IMR-90 (cell line): Measurements from ENCODE around the gene LAMA4. TPM values are rescaled to one million over a fixed set of nuclear protein-coding genes. Genes with fewer than 3 reads are reported as not detected.

Experiments used
- ATAC-seq: fragments of 200-7000 bp; cut with Tn5 transposase; 2 replicates; pipeline ENCODE4 v1.9.1; 2020; ENCODE audit warnings: low read depth, mild to moderate bottlenecking, moderate library complexity
- BruUV-seq: library from RNA; stranded (reverse); fragments of 400-500 nt; replicated peaks from 2 replicates; lab custom pipeline; 2021; lab: Mats Ljungman, UMichigan
- CTCF ChIA-PET: fragments of 300-600 bp; formaldehyde crosslinking; extraction: SDS; loops from one replicate; lab custom pipeline; 2021; ENCODE audit warnings: antibody characterized with exemption; lab: Yijun Ruan, JAX
- POLR2A ChIA-PET: fragments of 300-600 bp; sonication (Branson Sonifier 250); formaldehyde crosslinking; loops from one replicate; lab custom pipeline; 2022; ENCODE audit warnings: antibody characterized with exemption; ENCODE audit not compliant: unreplicated experiment; lab: Charles Lee
- DNase-seq: peaks from one replicate; pipeline ENCODE4 v3.0.0; 2013
- H2AFZ ChIP-seq: replicated peaks from 2 replicates; pipeline ENCODE3; 2013; ENCODE audit warnings: low read length, mild to moderate bottlenecking; ENCODE audit not compliant: poor library complexity
- H2AK5ac ChIP-seq: 2 replicates; pipeline ENCODE4 v1.6.1; 2013; ENCODE audit warnings: low read depth, low read length, inconsistent platforms
- H2AK9ac ChIP-seq: replicated peaks from 2 replicates; pipeline ENCODE3; 2013; ENCODE audit warnings: mild to moderate bottlenecking, low read depth, low read length, moderate library complexity; ENCODE audit not compliant: poor library complexity
- H2BK120ac ChIP-seq: 2 replicates; pipeline ENCODE4 v1.6.1; 2013; ENCODE audit warnings: low read depth, low read length, inconsistent platforms
- H2BK15ac ChIP-seq: 3 replicates; pipeline ENCODE4 v1.6.1; 2013; ENCODE audit warnings: low read depth, low read length, inconsistent platforms
- H2BK20ac ChIP-seq: 2 replicates; pipeline ENCODE4 v1.6.1; 2013; ENCODE audit warnings: low read depth, mild to moderate bottlenecking, inconsistent platforms, low read length, moderate library complexity
- H2BK5ac ChIP-seq: 2 replicates; pipeline ENCODE4 v1.6.1; 2013; ENCODE audit warnings: mild to moderate bottlenecking, low read depth, low read length, inconsistent platforms; ENCODE audit not compliant: poor library complexity, severe bottlenecking
- H3K14ac ChIP-seq: replicated peaks from 2 replicates; pipeline ENCODE4 v1.6.1; 2013; ENCODE audit warnings: low read depth, low read length, inconsistent platforms
- H3K18ac ChIP-seq: 2 replicates; pipeline ENCODE4 v1.6.1; 2013; ENCODE audit warnings: low read depth, low read length, control low read depth
- H3K23ac ChIP-seq: 2 replicates; pipeline ENCODE4 v1.6.1; 2013; ENCODE audit warnings: low read depth, low read length, inconsistent platforms
- H3K27ac ChIP-seq: 2 replicates; pipeline ENCODE4 v1.5.1; 2013; ENCODE audit warnings: mild to moderate bottlenecking, control low read depth, low read length; ENCODE audit not compliant: insufficient read depth
- H3K27me3 ChIP-seq: 2 replicates; pipeline ENCODE4 v1.6.1; 2013; ENCODE audit warnings: low read length; ENCODE audit not compliant: control insufficient read depth, insufficient read depth
- H3K36me3 ChIP-seq: 2 replicates; pipeline ENCODE4 v1.6.1; 2013; ENCODE audit warnings: low read length, mixed read lengths; ENCODE audit not compliant: control insufficient read depth, insufficient read depth
- H3K4ac ChIP-seq: 2 replicates; pipeline ENCODE4 v1.6.1; 2013; ENCODE audit warnings: low read depth, low read length, inconsistent platforms
- H3K4me1 ChIP-seq: 2 replicates; pipeline ENCODE4 v1.6.1; 2013; ENCODE audit warnings: low read length, mixed read lengths; ENCODE audit not compliant: control insufficient read depth, insufficient read depth
- H3K4me2 ChIP-seq: 2 replicates; pipeline ENCODE4 v1.6.1; 2013; ENCODE audit warnings: low read depth, mild to moderate bottlenecking, control low read depth, low read length, moderate library complexity
- H3K4me3 ChIP-seq: 2 replicates; pipeline ENCODE4 v1.5.1; 2013; ENCODE audit warnings: low read depth, mild to moderate bottlenecking, control low read depth, low read length, moderate library complexity; ENCODE audit not compliant: insufficient read depth
- H3K56ac ChIP-seq: 2 replicates; pipeline ENCODE4 v1.6.1; 2013; ENCODE audit warnings: low read length, inconsistent platforms; ENCODE audit not compliant: insufficient read depth; ENCODE audit errors: extremely low read depth
- H3K79me1 ChIP-seq, 2 experiments: 2 replicates each; pipeline ENCODE4 v1.6.1; 2013; ENCODE audit warnings: low read length in 2 of 2, inconsistent platforms in 1 of 2, low read depth in 1 of 2
- H3K9ac ChIP-seq: 2 replicates; pipeline ENCODE4 v1.6.1; 2013; ENCODE audit warnings: low read depth, low read length, control low read depth
- H3K9me1 ChIP-seq: 2 replicates; pipeline ENCODE4 v1.6.1; 2013; ENCODE audit warnings: low read length, inconsistent platforms; ENCODE audit not compliant: insufficient read depth
- H3K9me3 ChIP-seq: 2 replicates; pipeline ENCODE4 v1.6.1; 2013; ENCODE audit warnings: low read length; ENCODE audit not compliant: control insufficient read depth, insufficient read depth
- H4K20me1 ChIP-seq: 2 replicates; pipeline ENCODE4 v1.6.1; 2013; ENCODE audit warnings: low read length, inconsistent platforms; ENCODE audit not compliant: insufficient read depth
- H4K5ac ChIP-seq: 2 replicates; pipeline ENCODE4 v1.6.1; 2013; ENCODE audit warnings: mild to moderate bottlenecking, low read depth, low read length, control low read depth
- H4K8ac ChIP-seq, 2 experiments: 2 replicates each; pipeline ENCODE4 v1.6.1; 2013; ENCODE audit warnings: low read depth in 2 of 2, low read length in 2 of 2, control low read depth in 1 of 2, inconsistent platforms in 1 of 2
- H4K91ac ChIP-seq: 2 replicates; pipeline ENCODE4 v1.6.1; 2013; ENCODE audit warnings: low read depth, low read length, inconsistent platforms; ENCODE audit not compliant: insufficient read depth
- BHLHE40 ChIP-seq: fragments of 150-350 bp; IDR thresholded peaks from 2 replicates; pipeline ENCODE4 v1.6.1; 2016; ENCODE audit warnings: mild to moderate bottlenecking, low read depth, low read length
- CEBPB ChIP-seq: IDR thresholded peaks from 2 replicates; pipeline ENCODE4 v1.6.1; 2012; ENCODE audit warnings: low read depth, low read length, improper control_type of control experiment
- CHD1 ChIP-seq: IDR thresholded peaks from 2 replicates; pipeline ENCODE4 v1.6.1; 2012; ENCODE audit warnings: low read depth, low read length, improper control_type of control experiment
- CTCF ChIP-seq: conservative IDR thresholded peaks from 2 replicates; pipeline ENCODE4 v1.5.1; 2012; ENCODE audit warnings: mild to moderate bottlenecking, low read depth, low read length, improper control_type of control experiment
- ELK1 ChIP-seq: fragments of 150-350 bp; IDR thresholded peaks from 2 replicates; pipeline ENCODE4 v1.6.1; 2016; ENCODE audit warnings: low read depth, mild to moderate bottlenecking, low read length, moderate library complexity, borderline replicate concordance
- FOS ChIP-seq: fragments of 150-350 bp; IDR thresholded peaks from 2 replicates; pipeline ENCODE4 v1.6.1; 2016; ENCODE audit warnings: low read depth, low read length
- MAFK ChIP-seq: IDR thresholded peaks from 2 replicates; pipeline ENCODE4 v1.6.1; 2012; ENCODE audit warnings: low read depth, low read length, improper control_type of control experiment
- MAZ ChIP-seq: IDR thresholded peaks from 2 replicates; pipeline ENCODE4 v1.6.1; 2012; ENCODE audit warnings: low read depth, mild to moderate bottlenecking, low read length, improper control_type of control experiment, moderate library complexity, borderline replicate concordance
- MXI1 ChIP-seq: IDR thresholded peaks from 2 replicates; pipeline ENCODE4 v1.6.1; 2012; ENCODE audit warnings: low read depth, mild to moderate bottlenecking, low read length, moderate library complexity, borderline replicate concordance
- NFE2L2 ChIP-seq: fragments of 150-350 bp; IDR thresholded peaks from 2 replicates; pipeline ENCODE4 v1.6.1; 2016; ENCODE audit warnings: low read depth, mild to moderate bottlenecking, low read length
- POLR2A ChIP-seq: IDR thresholded peaks from 2 replicates; pipeline ENCODE4 v1.6.1; 2012; ENCODE audit warnings: mild to moderate bottlenecking, low read depth, low read length
- RAD21 ChIP-seq: IDR thresholded peaks from 2 replicates; pipeline ENCODE4 v1.6.1; 2012; ENCODE audit warnings: low read length, improper control_type of control experiment
- RCOR1 ChIP-seq: IDR thresholded peaks from 2 replicates; pipeline ENCODE4 v1.6.1; 2012; ENCODE audit warnings: mild to moderate bottlenecking, low read length, improper control_type of control experiment; ENCODE audit not compliant: insufficient replicate concordance
- RFX5 ChIP-seq: IDR thresholded peaks from 2 replicates; pipeline ENCODE4 v1.8.0; 2012; ENCODE audit warnings: low read depth, mild to moderate bottlenecking, low read length, moderate library complexity
- SMC3 ChIP-seq: fragments of 150-350 bp; IDR thresholded peaks from 2 replicates; pipeline ENCODE4 v1.6.1; 2016; ENCODE audit warnings: low read depth, mild to moderate bottlenecking, antibody characterized with exemption, low read length, moderate library complexity
- WGBS, 2 experiments: methylation state at CpG; one replicate each; pipeline versions ENCODE4 v1.1.5 to v1.1.7; 2013; ENCODE audit warnings: missing lambda C conversion rate in 2 of 2; ENCODE audit not compliant: insufficient read length in 1 of 2; ENCODE audit errors: extremely low coverage in 2 of 2; 5-methylcytosine and 5-hydroxymethylcytosine counted together
- dilution Hi-C: fragments of 300-500 bp; cut with HindIII; formaldehyde crosslinking; loops from one replicate; pipeline ENCODE4 v1.14.3; 2018; ENCODE audit warnings: low sequenced_read_pairs; ENCODE audit not compliant: unreplicated experiment
- in situ Hi-C: fragments of 300-500 bp; cut with MboI; formaldehyde crosslinking; loops from 3 replicates; pipeline ENCODE4 v1.14.3; 2019; ENCODE audit warnings: low sequenced_read_pairs, inconsistent platforms, mixed read lengths
- intact Hi-C: fragments of 100-400 bp; cut with micrococcal nuclease; formaldehyde crosslinking; loops from 2 replicates; pipeline ENCODE4 v1.10.0; 2022
- polyA plus RNA-seq, 3 experiments: library from polyadenylated mRNA; depleted of rRNA; stranded (reverse); fragments of >200 nt; gene quantifications; 2 replicates each; pipeline ENCODE4 v1.2.3, GENCODE V29; 2012; ENCODE audit warnings: low replicate concordance in 1 of 3
- total RNA-seq: library from RNA; depleted of rRNA; stranded (reverse); fragments of >200 nt; gene quantifications from 2 replicates; pipeline ENCODE4 v1.2.3, GENCODE V29; 2012
- TF ChIP-seq, protein P1 (sequence below): fragments of 150-350 bp; IDR thresholded peaks from 2 replicates; pipeline ENCODE4 v1.6.1; 2017; ENCODE audit warnings: mild to moderate bottlenecking, antibody characterized with exemption, low read length, low read depth

The LAMA4 gene
- total and polyA plus RNA-seq, 2 of the 4 experiments (the other 2 are of a cell fraction) = 33.9 to 35.8 TPM

GRCh38 chr6:112197636-112198035, 56.7 kb downstream of the LAMA4 start:
- Histone ChIP-seq H4K5ac (no peak overlapping the region), H4K91ac (no peak overlapping the region), H2BK15ac (no peak overlapping the region), H4K8ac (no peak overlapping the region), H2AFZ (no peak overlapping the region), H3K4me2 (no peak overlapping the region), H3K18ac (no peak overlapping the region), H2BK20ac (no peak overlapping the region), H3K36me3 (peaks cover 32% of the 10 kb centered on the region), H3K4me1 (peaks cover under 1% of the 10 kb centered on the region), H3K79me1 (no peaks in the 10 kb centered on the region), H4K20me1 (no peaks in the 10 kb centered on the region), H3K4ac (no peak overlapping the region), H3K9ac (no peak overlapping the region), H2BK5ac (no peak overlapping the region), H3K56ac (no peak overlapping the region), H3K14ac (no peak overlapping the region), H3K27ac (no peak overlapping the region), H3K9me3 (no peaks in the 10 kb centered on the region), H3K27me3 (no peaks in the 10 kb centered on the region), H2AK9ac (no peak overlapping the region), H3K23ac (no peak overlapping the region), H2AK5ac (no peak overlapping the region), H3K4me3 (no peak overlapping the region), H2BK120ac (no peak overlapping the region), H3K9me1 (no peaks in the 10 kb centered on the region; the same call in 1 of the 2 replicates)
- CTCF ChIA-PET = no interaction called here
- no peak for DNase-seq
- TF ChIP-seq ELK1 = no peak
- TF ChIP-seq POLR2A = no peak
- TF ChIP-seq NFE2L2 = no peak
- TF ChIP-seq, protein P1, sequence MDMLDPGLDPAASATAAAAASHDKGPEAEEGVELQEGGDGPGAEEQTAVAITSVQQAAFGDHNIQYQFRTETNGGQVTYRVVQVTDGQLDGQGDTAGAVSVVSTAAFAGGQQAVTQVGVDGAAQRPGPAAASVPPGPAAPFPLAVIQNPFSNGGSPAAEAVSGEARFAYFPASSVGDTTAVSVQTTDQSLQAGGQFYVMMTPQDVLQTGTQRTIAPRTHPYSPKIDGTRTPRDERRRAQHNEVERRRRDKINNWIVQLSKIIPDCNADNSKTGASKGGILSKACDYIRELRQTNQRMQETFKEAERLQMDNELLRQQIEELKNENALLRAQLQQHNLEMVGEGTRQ = no peak
- no peak for TF ChIP-seq FOS
- no peak for TF ChIP-seq SMC3
- TF ChIP-seq CEBPB = no peak
- no peak for TF ChIP-seq RAD21
- TF ChIP-seq CHD1 = no peak
- TF ChIP-seq RCOR1 = no peak
- TF ChIP-seq BHLHE40 = no peak
- TF ChIP-seq MAZ = no peak
- TF ChIP-seq CTCF = no peak
- TF ChIP-seq MXI1 = no peak
- TF ChIP-seq MAFK = no peak
- TF ChIP-seq RFX5 = no peak
- intact Hi-C loops (no loop called here), in situ Hi-C loops (loop anchor here (25.0 kb wide), 1 partner anchor 1715 kb away; no protein-coding TSS in a partner anchor), dilution Hi-C loops (no loop called here)
- no CpG with 5 or more reads among the region's 2 CpGs for WGBS, 2 experiments
- BruUV-seq = no TSS peak
- POLR2A ChIA-PET = interaction anchor here (0.6 kb wide), 1 partner anchor 90 kb away, joined by 3 read pairs; no protein-coding TSS in a partner anchor
- no peak for ATAC-seq
